Vagina (tissue), 2 donors: ENCODE measurements around the gene ZRANB3. TPM values are rescaled to one million over a fixed set of nuclear protein-coding genes. Genes with fewer than 3 reads are reported as not detected.
"Not testable (repeated sequence)": the region's sequence is repeated elsewhere in the genome, so short reads cannot be mapped to it uniquely, and the experiment has no call there.

Experiments used
- DNase-seq, 2 donors: peaks; one replicate each; pipeline ENCODE4 v3.0.0-alpha.2; 2017; ENCODE audit errors: extremely low spot score in 2 of 2
- H3K27ac ChIP-seq: fragments of 200-600 bp; sonication (generic); one replicate; pipeline ENCODE4 v1.5.1; 2019
- H3K27me3 ChIP-seq: fragments of 200-600 bp; sonication (generic); one replicate; pipeline ENCODE4 v1.5.1; 2019
- H3K36me3 ChIP-seq, 2 donors: fragments of 200-600 bp; sonication (generic); one replicate each; pipeline ENCODE4 v1.5.1; 2017 to 2019
- H3K4me1 ChIP-seq: fragments of 200-600 bp; sonication (generic); one replicate; pipeline ENCODE4 v1.5.1; 2019
- H3K4me3 ChIP-seq, 2 donors: fragments of 200-600 bp; sonication (generic); 1 replicate in 1 of 2; 2 replicates in 1 of 2; pipeline ENCODE4 v1.5.1; 2016 to 2019
- H3K9me3 ChIP-seq: fragments of 200-600 bp; sonication (generic); one replicate; pipeline ENCODE4 v1.5.1; 2019
- POLR2A ChIP-seq, 2 donors: fragments of 450-650 bp; IDR thresholded peaks; one replicate each; pipeline ENCODE4 v1.6.1; 2017; ENCODE audit warnings: antibody characterized with exemption in 2 of 2, mild to moderate bottlenecking in 2 of 2, moderate library complexity in 2 of 2
- POLR2AphosphoS5 ChIP-seq, 2 donors: sonication (generic); formaldehyde crosslinking; IDR thresholded peaks; one replicate each; pipeline ENCODE4 v1.9.0; 2017; ENCODE audit warnings: antibody characterized with exemption in 2 of 2, mild to moderate bottlenecking in 2 of 2, low read depth in 1 of 2; ENCODE audit not compliant: insufficient read depth in 1 of 2
- intact Hi-C: fragments of 100-400 bp; cut with DNase I; formaldehyde crosslinking; loops from one replicate; pipeline ENCODE4 v1.15.1; 2023
- total RNA-seq: library from RNA; depleted of rRNA; stranded (reverse); fragments of >200 nt; gene quantifications from one replicate; pipeline ENCODE4 v1.2.3, GENCODE V29; 2016
- TF ChIP-seq, protein P1 (sequence below), 3 experiments: fragments of 450-650 bp in 2 of 3; fragments of 200-600 bp in 1 of 3; sonication (generic) in 1 of 3; IDR thresholded peaks; one replicate each; pipeline ENCODE4 v1.5.1; 2017 to 2019; ENCODE audit warnings: antibody characterized with exemption in 3 of 3, mild to moderate bottlenecking in 2 of 3, moderate library complexity in 2 of 3

ZRANB3 gene
- total RNA-seq, 1 donor from 2014 or later: 1.5 TPM

DNA sequence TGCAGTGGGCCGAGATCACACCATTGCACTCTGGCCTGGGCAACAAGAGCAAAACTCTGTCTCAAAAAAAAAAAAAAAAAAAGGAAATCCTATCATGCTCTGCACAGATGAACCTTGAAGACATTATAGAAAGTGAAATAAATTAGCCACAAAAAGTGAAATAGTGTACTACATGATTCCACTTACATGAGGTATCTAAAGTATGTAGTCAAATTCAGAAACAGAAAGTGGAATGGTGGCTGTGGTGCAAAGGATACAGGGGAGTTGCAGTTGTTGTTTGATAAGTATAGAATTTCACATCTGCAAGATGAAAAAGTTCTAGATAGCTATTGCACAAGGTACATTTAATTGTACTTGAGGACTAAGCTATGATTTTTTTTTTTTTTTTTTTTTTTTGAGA lies 5.2 kb downstream of the ZRANB3 start:
- Histone ChIP-seq H3K36me3 (no peaks in the 10 kb centered on the region), H3K27ac (no peak overlapping the region), H3K4me3 (no peak overlapping the region), H3K27me3 (no peaks in the 10 kb centered on the region), H3K9me3 (no peaks in the 10 kb centered on the region), H3K4me1 (peaks cover 9% of the 10 kb centered on the region)
- DNase-seq: no peak
- intact Hi-C loops: no loop called here
- no peak for TF ChIP-seq POLR2AphosphoS5 (IDR thresholded peaks at IDR 0.05; ENCODE audit: insufficient read depth in 1 of 2, low read depth in 1 of 2)
- TF ChIP-seq POLR2A (IDR thresholded peaks at IDR 0.05): no peak
- TF ChIP-seq, protein P1, sequence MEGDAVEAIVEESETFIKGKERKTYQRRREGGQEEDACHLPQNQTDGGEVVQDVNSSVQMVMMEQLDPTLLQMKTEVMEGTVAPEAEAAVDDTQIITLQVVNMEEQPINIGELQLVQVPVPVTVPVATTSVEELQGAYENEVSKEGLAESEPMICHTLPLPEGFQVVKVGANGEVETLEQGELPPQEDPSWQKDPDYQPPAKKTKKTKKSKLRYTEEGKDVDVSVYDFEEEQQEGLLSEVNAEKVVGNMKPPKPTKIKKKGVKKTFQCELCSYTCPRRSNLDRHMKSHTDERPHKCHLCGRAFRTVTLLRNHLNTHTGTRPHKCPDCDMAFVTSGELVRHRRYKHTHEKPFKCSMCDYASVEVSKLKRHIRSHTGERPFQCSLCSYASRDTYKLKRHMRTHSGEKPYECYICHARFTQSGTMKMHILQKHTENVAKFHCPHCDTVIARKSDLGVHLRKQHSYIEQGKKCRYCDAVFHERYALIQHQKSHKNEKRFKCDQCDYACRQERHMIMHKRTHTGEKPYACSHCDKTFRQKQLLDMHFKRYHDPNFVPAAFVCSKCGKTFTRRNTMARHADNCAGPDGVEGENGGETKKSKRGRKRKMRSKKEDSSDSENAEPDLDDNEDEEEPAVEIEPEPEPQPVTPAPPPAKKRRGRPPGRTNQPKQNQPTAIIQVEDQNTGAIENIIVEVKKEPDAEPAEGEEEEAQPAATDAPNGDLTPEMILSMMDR (IDR thresholded peaks at IDR 0.05): no peak

DNA sequence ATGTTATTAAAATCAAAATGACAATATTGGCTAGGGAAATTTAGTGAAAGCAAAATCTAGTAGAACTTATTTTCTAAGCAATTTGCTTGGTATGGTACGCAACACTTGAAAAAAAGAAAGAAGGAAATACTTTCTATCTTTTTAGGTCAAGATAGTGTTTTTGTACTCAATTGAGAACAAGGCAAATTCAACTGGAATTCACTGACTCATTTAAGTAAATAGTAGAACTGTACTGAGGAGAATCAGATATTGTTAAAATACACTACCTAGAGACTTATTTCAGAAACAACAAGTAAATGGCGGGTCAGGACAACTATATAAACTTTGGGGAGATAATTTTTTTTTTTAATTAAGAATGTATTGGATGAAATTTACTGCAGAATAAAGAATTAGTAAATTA lies 18.9 kb downstream of the ZRANB3 start:
- Histone ChIP-seq H3K36me3 (no peaks in the 10 kb centered on the region), H3K4me3 (no peak overlapping the region), H3K27ac (no peak overlapping the region), H3K9me3 (no peaks in the 10 kb centered on the region), H3K4me1 (no peaks in the 10 kb centered on the region), H3K27me3 (no peaks in the 10 kb centered on the region)
- intact Hi-C loops: no loop called here
- no peak for DNase-seq
- TF ChIP-seq POLR2A (IDR thresholded peaks at IDR 0.05): no peak
- no peak for TF ChIP-seq POLR2AphosphoS5 (IDR thresholded peaks at IDR 0.05; ENCODE audit: insufficient read depth in 1 of 2, low read depth in 1 of 2)
- TF ChIP-seq, protein P1 (IDR thresholded peaks at IDR 0.05): no peak

DNA sequence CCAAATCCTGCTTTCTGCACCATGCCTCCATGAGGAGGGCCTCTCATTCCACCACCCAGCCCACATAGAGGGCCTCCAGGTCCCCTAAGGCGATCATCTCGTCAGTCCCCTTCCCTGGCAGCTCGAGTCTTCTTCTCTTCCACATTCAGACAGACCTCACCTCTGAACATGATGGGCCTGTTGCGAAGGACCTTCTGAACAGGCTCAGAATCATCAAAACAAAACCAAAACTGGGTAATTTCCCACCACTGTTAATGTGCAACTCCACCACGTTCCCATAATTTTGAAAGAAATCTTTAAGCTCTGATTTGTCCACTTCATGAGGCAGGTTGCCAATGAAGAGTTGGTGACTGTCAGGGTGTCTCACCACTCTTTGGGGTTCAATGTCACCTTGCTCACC lies 20.4 kb downstream of the ZRANB3 start:
- H3K36me3 ChIP-seq: no peaks in the 10 kb centered on the region
- TF ChIP-seq, protein P1 (IDR thresholded peaks at IDR 0.05): no peak
- intact Hi-C loops: no loop called here
- no peaks in the 10 kb centered on the region for H3K27me3 ChIP-seq
- no peak for DNase-seq
- H3K4me1 ChIP-seq: no peaks in the 10 kb centered on the region
- no peaks in the 10 kb centered on the region for H3K9me3 ChIP-seq
- no peak overlapping the region for H3K4me3 ChIP-seq
- H3K27ac ChIP-seq: no peak overlapping the region

DNA sequence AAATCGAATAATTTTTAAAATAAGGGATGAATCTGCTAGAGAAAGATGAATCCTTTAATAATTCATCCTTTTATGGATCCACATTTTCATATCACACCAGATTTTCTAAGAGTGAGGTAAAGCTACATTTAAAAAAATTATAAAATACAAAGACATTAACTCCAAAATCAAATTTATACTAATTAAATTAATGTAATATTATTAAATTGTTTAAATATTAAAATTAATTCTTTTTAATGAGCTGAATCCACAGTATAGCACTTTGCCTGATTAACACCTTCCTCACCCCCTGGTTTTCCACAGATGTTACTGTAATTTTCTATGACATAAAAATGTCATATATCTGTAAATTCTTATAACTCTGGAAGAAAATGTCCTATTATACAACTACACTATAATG lies 26.2 kb downstream of the ZRANB3 start:
- TF ChIP-seq, protein P1 (IDR thresholded peaks at IDR 0.05): no peak
- TF ChIP-seq POLR2A (IDR thresholded peaks at IDR 0.05) (no peak), POLR2AphosphoS5 (IDR thresholded peaks at IDR 0.05; ENCODE audit: insufficient read depth in 1 of 2, low read depth in 1 of 2) (no peak)
- no peak for DNase-seq
- Histone ChIP-seq H3K36me3 (no peaks in the 10 kb centered on the region), H3K4me3 (no peak overlapping the region), H3K27me3 (no peaks in the 10 kb centered on the region), H3K4me1 (no peaks in the 10 kb centered on the region), H3K27ac (no peak overlapping the region), H3K9me3 (no peaks in the 10 kb centered on the region)
- intact Hi-C loops: no loop called here

DNA sequence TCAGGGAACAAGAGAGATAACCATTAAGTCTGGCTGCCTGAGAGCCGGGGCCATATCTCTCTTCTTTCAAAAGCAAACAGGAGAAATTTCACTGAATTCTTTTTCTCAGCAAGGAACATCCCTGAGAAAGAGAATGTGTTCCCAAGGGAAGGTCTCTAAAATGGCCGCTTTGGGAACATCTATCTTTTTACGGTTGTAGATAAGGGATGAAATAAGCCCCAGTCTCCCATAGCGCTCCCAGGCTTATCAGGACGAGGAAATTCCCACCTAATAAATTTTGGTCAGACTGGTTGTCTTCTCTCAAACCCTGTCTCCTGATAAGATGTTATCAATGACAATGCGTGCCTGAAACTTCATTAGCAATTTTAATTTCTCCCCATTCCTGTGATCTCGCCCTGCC lies 32.4 kb downstream of the ZRANB3 start:
- H3K4me3 ChIP-seq, H3K27me3 ChIP-seq, intact Hi-C loops, H3K4me1 ChIP-seq, DNase-seq, H3K36me3 ChIP-seq, H3K27ac ChIP-seq, H3K9me3 ChIP-seq: not testable (repeated sequence)

DNA sequence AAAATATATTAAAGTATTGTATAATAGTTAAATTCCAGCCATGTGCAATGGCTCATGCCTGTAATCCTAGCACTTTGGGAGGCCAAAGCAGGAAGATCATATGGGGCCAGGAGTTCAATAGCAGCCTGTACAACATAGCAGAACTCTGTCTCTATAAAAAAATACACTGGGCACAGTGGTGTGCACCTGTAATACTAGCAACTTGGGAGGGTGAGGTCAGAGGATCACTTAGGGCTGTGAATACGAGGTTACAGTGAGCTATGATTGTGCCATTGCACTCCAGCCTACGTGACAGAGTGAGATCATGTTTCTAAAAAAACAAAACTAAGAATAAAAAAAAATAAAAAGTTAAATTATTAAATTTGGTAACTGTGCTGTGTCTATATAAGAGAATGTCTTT lies 36.1 kb downstream of the ZRANB3 start:
- intact Hi-C loops: no loop called here
- H3K27me3 ChIP-seq: no peaks in the 10 kb centered on the region
- TF ChIP-seq POLR2A (IDR thresholded peaks at IDR 0.05) (no peak), POLR2AphosphoS5 (IDR thresholded peaks at IDR 0.05; ENCODE audit: insufficient read depth in 1 of 2, low read depth in 1 of 2) (no peak)
- TF ChIP-seq, protein P1 (IDR thresholded peaks at IDR 0.05): no peak
- no peaks in the 10 kb centered on the region for H3K4me1 ChIP-seq
- no peaks in the 10 kb centered on the region for H3K36me3 ChIP-seq
- no peak overlapping the region for H3K27ac ChIP-seq
- no peak for DNase-seq
- no peak overlapping the region for H3K4me3 ChIP-seq
- H3K9me3 ChIP-seq: no peaks in the 10 kb centered on the region
